Trophoblast cell (in vitro differentiated cells and primary cell): Measurements from ENCODE around the gene ATG7.

Experiments
- DNase-seq, 2 donors: peaks; one replicate each; pipeline ENCODE4 v3.0.0-alpha.2; 2016
- H2AFZ ChIP-seq: 2 replicates; pipeline ENCODE4 v1.6.1; 2013; ENCODE audit warnings: low read length, moderate library complexity, mild to moderate bottlenecking; ENCODE audit not compliant: insufficient read depth, poor library complexity
- H2AK5ac ChIP-seq: 2 replicates; pipeline ENCODE4 v1.6.1; 2013; ENCODE audit warnings: mild to moderate bottlenecking, low read length
- H2BK120ac ChIP-seq: 2 replicates; pipeline ENCODE4 v1.6.1; 2013; ENCODE audit warnings: low read length, mild to moderate bottlenecking, moderate library complexity; ENCODE audit not compliant: insufficient read depth, poor library complexity
- H2BK12ac ChIP-seq: 2 replicates; pipeline ENCODE4 v1.6.1; 2013; ENCODE audit warnings: mild to moderate bottlenecking, low read length, moderate library complexity
- H2BK5ac ChIP-seq: 2 replicates; pipeline ENCODE4 v1.6.1; 2013; ENCODE audit warnings: low read length, low read depth, moderate library complexity, mild to moderate bottlenecking; ENCODE audit not compliant: poor library complexity
- H3K14ac ChIP-seq: 2 replicates; pipeline ENCODE4 v1.6.1; 2013; ENCODE audit warnings: mild to moderate bottlenecking, low read length
- H3K18ac ChIP-seq: 2 replicates; pipeline ENCODE4 v1.6.1; 2013; ENCODE audit warnings: mild to moderate bottlenecking, low read length
- H3K23ac ChIP-seq: 2 replicates; pipeline ENCODE4 v1.6.1; 2013; ENCODE audit warnings: low read length
- H3K27ac ChIP-seq: 2 replicates; pipeline ENCODE4 v1.5.1; 2013; ENCODE audit warnings: low read depth, mild to moderate bottlenecking, inconsistent platforms, low read length, moderate library complexity
- H3K27me3 ChIP-seq: 2 replicates; pipeline ENCODE4 v1.6.1; 2013; ENCODE audit warnings: inconsistent platforms, mild to moderate bottlenecking, low read length, moderate library complexity; ENCODE audit not compliant: insufficient read depth
- H3K36me3 ChIP-seq, 2 experiments: 1 replicate in 1 of 2; 2 replicates in 1 of 2; pipeline ENCODE4 v1.6.1; 2013; ENCODE audit warnings: low read length in 2 of 2, mild to moderate bottlenecking in 2 of 2, moderate library complexity in 1 of 2; ENCODE audit not compliant: insufficient read depth in 2 of 2, control insufficient read depth in 1 of 2
- H3K4ac ChIP-seq: 2 replicates; pipeline ENCODE4 v1.6.1; 2013; ENCODE audit warnings: low read depth, mild to moderate bottlenecking, low read length, moderate library complexity
- H3K4me1 ChIP-seq, 2 experiments: 1 replicate in 1 of 2; 2 replicates in 1 of 2; pipeline ENCODE4 v1.6.1; 2013; ENCODE audit warnings: low read length in 2 of 2, mild to moderate bottlenecking in 2 of 2, moderate library complexity in 1 of 2; ENCODE audit not compliant: insufficient read depth in 2 of 2, control insufficient read depth in 1 of 2
- H3K4me2 ChIP-seq: 2 replicates; pipeline ENCODE4 v1.6.1; 2013; ENCODE audit warnings: inconsistent platforms, mild to moderate bottlenecking, low read length, moderate library complexity
- H3K4me3 ChIP-seq: 2 replicates; pipeline ENCODE4 v1.5.1; 2013; ENCODE audit warnings: mild to moderate bottlenecking, low read depth, low read length, inconsistent platforms
- H3K79me1 ChIP-seq: one replicate; pipeline ENCODE4 v1.6.1; 2013; ENCODE audit warnings: low read length
- H3K79me2 ChIP-seq: 2 replicates; pipeline ENCODE4 v1.6.1; 2013; ENCODE audit warnings: low read length, mild to moderate bottlenecking; ENCODE audit not compliant: control insufficient read depth, insufficient read depth, poor library complexity
- H3K9ac ChIP-seq: 2 replicates; pipeline ENCODE4 v1.6.1; 2013; ENCODE audit warnings: mild to moderate bottlenecking, low read length
- H3K9me3 ChIP-seq: 2 replicates; pipeline ENCODE4 v1.6.1; 2013; ENCODE audit warnings: low read depth, mild to moderate bottlenecking, control low read depth, inconsistent platforms, low read length; ENCODE audit not compliant: insufficient read depth
- H4K12ac ChIP-seq: 2 replicates; pipeline ENCODE4 v1.6.1; 2013; ENCODE audit warnings: low read depth, mild to moderate bottlenecking, low read length, moderate library complexity
- H4K8ac ChIP-seq: 2 replicates; pipeline ENCODE4 v1.6.1; 2013; ENCODE audit warnings: low read depth, mild to moderate bottlenecking, low read length, moderate library complexity
- H4K91ac ChIP-seq: one replicate; pipeline ENCODE4 v1.6.1; 2013; ENCODE audit warnings: low read depth, mild to moderate bottlenecking, low read length, moderate library complexity
- WGBS: extraction: QIAGEN DNeasy Blood & Tissue Kit; methylation state at CpG from one replicate; pipeline ENCODE4 v1.1.7; 2013; ENCODE audit warnings: missing lambda C conversion rate; ENCODE audit not compliant: insufficient read length, insufficient coverage; ENCODE audit errors: extremely low coverage; 5-methylcytosine and 5-hydroxymethylcytosine counted together

ATG7 gene

DNA sequence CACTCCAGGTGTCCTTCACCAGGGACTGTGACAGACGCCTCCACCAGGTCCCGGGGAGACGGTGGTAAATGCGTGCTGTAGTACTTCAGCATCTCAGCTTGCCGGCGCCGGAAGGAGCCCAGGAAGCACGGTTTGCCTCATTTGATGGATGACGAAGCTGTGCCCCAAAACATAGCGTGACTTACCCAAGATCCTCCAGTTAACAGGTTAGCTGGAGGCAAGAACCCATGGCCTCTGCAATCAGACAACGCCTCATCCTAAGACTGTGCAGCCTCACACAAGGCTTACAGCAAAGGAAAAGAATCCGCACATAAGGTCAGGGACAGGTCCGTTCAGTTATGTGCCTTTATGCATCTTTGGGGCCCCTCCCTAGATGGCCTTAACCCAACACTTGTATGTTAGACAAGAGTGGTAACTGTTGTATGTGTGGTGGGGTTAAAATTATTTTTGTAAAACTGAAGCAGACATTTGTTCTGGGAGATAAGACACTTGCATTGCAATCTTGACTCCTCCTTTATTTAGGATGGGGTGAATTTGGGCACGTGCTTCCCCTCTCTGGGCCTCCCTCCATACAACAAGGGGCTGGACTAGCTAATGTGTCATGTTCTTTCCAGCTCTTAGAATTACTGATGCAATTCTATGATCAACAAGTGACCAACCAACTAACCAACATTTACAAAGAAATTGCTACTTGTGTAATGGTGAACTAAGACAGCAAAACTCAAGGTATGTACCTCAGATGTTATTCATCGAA, 332.1 kb downstream of the ATG7 start:
- Histone ChIP-seq H2BK5ac (no peak overlapping the region), H3K79me1 (peaks cover 10% of the 10 kb centered on the region), H3K27ac (no peak overlapping the region), H3K36me3 (peaks cover 0 to 3% of the 10 kb centered on the region in 2 experiments), H3K9ac (no peak overlapping the region), H3K27me3 (no peaks in the 10 kb centered on the region), H3K14ac (no peak overlapping the region), H2BK120ac (no peak overlapping the region), H3K4me3 (no peak overlapping the region), H3K4me2 (no peak overlapping the region), H3K4me1 (peaks cover 16 to 18% of the 10 kb centered on the region in 2 experiments), H2BK12ac (no peak overlapping the region), H4K12ac (no peak overlapping the region), H4K8ac (no peak overlapping the region), H3K23ac (no peak overlapping the region), H3K9me3 (no peaks in the 10 kb centered on the region), H3K4ac (no peak overlapping the region), H2AK5ac (no peak overlapping the region), H3K18ac (no peak overlapping the region), H3K79me2 (peaks cover 5% of the 10 kb centered on the region), H4K91ac (no peak overlapping the region), H2AFZ (no peak overlapping the region)
- peak; percentile 22 to 29 for DNase-seq
- no CpG with 5 or more reads among the region's 15 CpGs for WGBS

DNA sequence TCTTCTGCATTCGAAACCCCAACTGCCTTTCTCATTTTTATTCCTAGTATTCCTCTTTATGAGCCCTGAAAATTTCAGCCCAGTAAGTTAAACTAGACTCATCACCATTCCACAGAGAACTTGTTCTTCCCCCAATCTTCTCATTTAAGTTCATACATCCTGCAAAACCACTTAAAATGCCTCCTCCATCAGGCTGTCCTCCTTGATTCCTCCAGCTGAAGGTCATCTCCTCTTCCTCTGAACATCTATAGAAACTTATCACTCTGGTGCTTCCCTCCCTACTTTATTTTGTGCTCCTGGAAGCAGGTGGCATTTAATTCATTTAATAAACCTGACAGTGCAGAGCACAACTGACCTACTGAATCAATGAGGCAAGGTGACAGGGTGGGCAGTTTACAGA, 333.2 kb downstream of the ATG7 start:
- Histone ChIP-seq H4K12ac (no peak overlapping the region), H3K4me1 (peaks cover 19 to 24% of the 10 kb centered on the region in 2 experiments), H3K4me2 (no peak overlapping the region), H2AK5ac (no peak overlapping the region), H2AFZ (no peak overlapping the region), H3K18ac (no peak overlapping the region), H3K79me2 (peaks cover 12% of the 10 kb centered on the region), H3K4me3 (no peak overlapping the region), H3K27me3 (no peaks in the 10 kb centered on the region), H2BK5ac (no peak overlapping the region), H4K91ac (no peak overlapping the region), H3K27ac (no peak overlapping the region), H3K36me3 (peaks cover 2 to 3% of the 10 kb centered on the region in 2 experiments), H3K4ac (no peak overlapping the region), H3K23ac (no peak overlapping the region), H3K9me3 (no peaks in the 10 kb centered on the region), H4K8ac (no peak overlapping the region), H3K9ac (no peak overlapping the region), H2BK120ac (no peak overlapping the region), H2BK12ac (no peak overlapping the region), H3K14ac (no peak overlapping the region), H3K79me1 (peaks cover 8% of the 10 kb centered on the region)
- DNase-seq = no peak
- WGBS = no CpG with 5 or more reads among the region's 1 CpG

DNA sequence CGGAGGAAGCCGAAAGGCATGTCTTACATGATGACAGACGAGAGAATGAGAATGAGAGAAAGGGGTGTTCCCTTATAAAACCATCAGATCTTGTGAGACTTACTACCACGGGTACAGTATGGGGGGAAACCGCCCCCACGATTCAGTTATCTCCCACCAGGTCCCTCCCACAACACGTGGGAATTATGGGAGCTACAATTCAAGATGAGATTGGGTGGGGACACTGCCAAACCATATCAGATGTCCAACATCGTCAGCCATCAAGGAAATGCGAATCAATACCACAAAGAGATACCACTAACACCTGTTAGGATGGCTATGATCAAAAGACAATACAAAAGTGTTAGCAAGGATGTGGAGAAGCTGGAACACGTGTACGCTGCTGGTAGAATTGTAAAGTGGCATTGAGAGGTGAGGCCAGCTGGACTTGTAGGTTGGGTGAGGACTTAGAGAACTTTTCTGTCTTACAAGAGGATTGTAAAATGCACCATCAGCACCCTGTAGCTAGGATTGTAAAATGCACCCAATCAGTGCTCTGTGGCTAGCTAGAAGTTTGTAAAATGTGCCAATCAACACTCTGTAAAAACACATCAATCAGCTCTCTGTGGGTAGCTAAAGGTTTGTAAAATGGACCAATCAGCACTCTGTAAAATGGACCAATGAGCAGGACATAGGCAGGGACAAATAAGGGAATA, 334.0 kb downstream of the ATG7 start:
- H3K9me3 ChIP-seq = no peaks in the 10 kb centered on the region
- no peak overlapping the region for H2AFZ ChIP-seq
- H3K4me3 ChIP-seq = no peak overlapping the region
- no peak overlapping the region for H2BK120ac ChIP-seq
- no peaks in the 10 kb centered on the region for H3K27me3 ChIP-seq
- no peak overlapping the region for H3K14ac ChIP-seq
- no peak overlapping the region for H3K18ac ChIP-seq
- H3K4ac ChIP-seq = no peak overlapping the region
- H3K4me2 ChIP-seq = no peak overlapping the region
- no peak overlapping the region for H3K9ac ChIP-seq
- H3K23ac ChIP-seq = no peak overlapping the region
- H2BK12ac ChIP-seq = no peak overlapping the region
- H3K36me3 ChIP-seq = peaks cover under 1 to 2% of the 10 kb centered on the region in 2 experiments
- H4K12ac ChIP-seq = no peak overlapping the region
- no peak for DNase-seq
- peaks cover 4% of the 10 kb centered on the region for H3K79me1 ChIP-seq
- no peak overlapping the region for H4K91ac ChIP-seq
- no CpG with 5 or more reads among the region's 11 CpGs for WGBS
- H3K4me1 ChIP-seq = peaks cover 21 to 25% of the 10 kb centered on the region in 2 experiments
- H4K8ac ChIP-seq = no peak overlapping the region
- peaks cover 9% of the 10 kb centered on the region for H3K79me2 ChIP-seq
- no peak overlapping the region for H2BK5ac ChIP-seq
- no peak overlapping the region for H2AK5ac ChIP-seq
- no peak overlapping the region for H3K27ac ChIP-seq

DNA sequence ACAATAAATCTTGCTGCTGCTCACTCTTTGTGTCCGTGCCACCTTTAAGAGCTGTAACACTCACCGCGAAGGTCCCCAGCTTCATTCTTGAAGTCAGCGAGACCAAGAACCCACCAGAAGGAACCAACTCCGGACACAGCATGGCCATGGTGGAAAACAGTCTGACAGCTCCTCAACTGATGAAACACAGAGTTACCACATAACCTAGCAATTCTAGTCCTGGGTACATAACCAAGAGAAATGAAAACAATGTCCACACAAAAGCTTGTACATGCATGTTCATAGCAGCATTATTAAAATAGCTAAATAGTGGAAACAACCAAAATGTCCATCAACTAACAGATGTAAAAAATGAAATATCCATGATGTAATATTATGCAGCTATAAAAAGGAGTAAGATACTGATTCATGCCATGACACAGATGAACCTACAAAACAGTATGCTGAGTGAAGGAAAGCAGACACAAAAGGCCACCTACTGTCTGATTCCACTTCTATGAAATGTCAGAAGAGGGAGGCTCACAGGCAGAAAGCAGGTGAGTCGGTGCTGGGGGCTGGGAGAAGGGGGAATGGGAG, 334.8 kb downstream of the ATG7 start:
- Histone ChIP-seq H3K4me1 (peaks cover 21 to 26% of the 10 kb centered on the region in 2 experiments), H4K91ac (no peak overlapping the region), H3K9ac (no peak overlapping the region), H3K18ac (no peak overlapping the region), H2BK12ac (no peak overlapping the region), H4K8ac (no peak overlapping the region), H3K27me3 (no peaks in the 10 kb centered on the region), H3K9me3 (no peaks in the 10 kb centered on the region), H3K23ac (no peak overlapping the region), H2BK5ac (no peak overlapping the region), H2AK5ac (no peak overlapping the region), H2AFZ (no peak overlapping the region), H2BK120ac (no peak overlapping the region), H3K79me2 (peaks cover 9% of the 10 kb centered on the region), H3K4me3 (no peak overlapping the region), H3K27ac (no peak overlapping the region), H3K4ac (no peak overlapping the region), H3K79me1 (no peaks in the 10 kb centered on the region), H3K14ac (no peak overlapping the region), H3K36me3 (peaks cover 0 to 2% of the 10 kb centered on the region in 2 experiments), H4K12ac (no peak overlapping the region), H3K4me2 (no peak overlapping the region)
- DNase-seq = no peak
- WGBS = no CpG with 5 or more reads among the region's 6 CpGs
